T follicular helper cell (primary cell): Measurements from ENCODE around the gene MAPK8IP3.

Source experiments
- DNase-seq: peaks from one replicate; pipeline ENCODE4 v3.0.0-alpha.2; 2020; ENCODE audit warnings: low read depth

Gene MAPK8IP3

GRCh38 chr16:1762196-1762878 lies 56.3 kb downstream of the MAPK8IP3 start:
- DNase-seq, result no peak

- DNase-seq, result no peak
Measured at GRCh38 chr16:1762879-1763520, 57.0 kb downstream of the MAPK8IP3 start.

DNA sequence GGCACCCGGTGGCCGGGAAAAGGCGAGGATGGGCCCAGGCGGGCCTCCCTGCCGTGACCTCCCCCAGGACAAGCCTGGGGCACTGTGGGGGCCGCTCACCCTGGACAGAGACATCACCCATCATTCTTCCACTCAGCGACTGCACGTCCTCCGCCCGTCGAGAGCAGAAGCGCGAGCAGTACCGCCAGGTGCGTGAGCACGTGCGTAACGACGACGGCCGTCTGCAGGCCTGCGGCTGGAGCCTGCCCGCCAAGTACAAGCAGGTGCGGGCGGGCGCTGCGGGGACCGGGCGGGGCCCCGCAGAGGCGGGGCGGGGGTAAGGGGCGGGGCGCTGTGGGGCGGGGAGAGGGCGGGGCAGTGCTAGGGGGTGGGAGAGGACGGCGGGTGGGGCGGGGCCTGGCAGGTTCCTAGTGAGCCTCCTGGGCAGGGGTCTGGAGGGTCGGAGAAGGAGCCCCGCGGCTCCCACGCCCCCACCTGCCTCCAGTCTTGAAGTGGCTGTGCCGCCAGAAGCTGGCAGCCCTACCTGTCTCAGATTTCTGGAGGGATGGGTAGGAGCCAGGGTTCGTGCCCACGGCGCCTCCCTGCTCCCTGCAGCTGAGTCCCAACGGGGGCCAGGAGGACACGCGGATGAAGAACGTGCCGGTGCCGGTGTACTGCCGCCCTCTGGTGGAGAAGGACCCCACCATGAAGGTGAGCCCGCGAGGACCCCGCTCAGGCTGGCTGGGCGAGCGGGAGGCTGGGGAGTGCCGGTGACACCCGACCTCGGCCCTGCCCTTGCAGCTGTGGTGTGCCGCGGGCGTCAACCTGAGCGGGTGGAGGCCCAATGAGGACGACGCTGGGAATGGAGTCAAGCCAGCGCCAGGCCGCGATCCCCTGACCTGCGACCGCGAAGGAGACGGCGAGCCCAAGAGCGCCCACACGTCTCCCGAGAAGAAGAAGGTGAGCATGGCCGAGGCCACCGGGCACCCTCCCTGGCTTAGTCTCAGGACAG lies 57.8 kb downstream of the MAPK8IP3 start:
- DNase-seq, result no peak

DNA sequence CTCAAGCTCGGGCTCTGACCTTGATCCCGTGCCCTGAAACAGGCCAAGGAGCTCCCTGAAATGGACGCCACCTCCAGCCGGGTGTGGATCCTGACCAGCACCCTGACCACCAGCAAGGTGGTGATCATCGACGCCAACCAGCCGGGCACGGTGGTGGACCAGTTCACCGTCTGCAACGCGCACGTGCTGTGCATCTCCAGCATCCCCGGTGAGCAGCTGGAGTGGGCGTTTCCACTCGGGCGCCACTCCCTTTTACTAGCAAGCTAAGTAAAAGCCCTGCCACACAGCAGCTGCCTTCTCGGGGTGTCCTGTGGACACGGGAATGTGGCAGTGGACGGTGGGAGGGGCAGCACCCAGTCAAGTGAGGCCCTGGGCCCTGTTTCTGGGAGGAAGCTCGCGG lies 59.0 kb downstream of the MAPK8IP3 start:
- DNase-seq, result no peak

- DNase-seq, result no peak
Measured at GRCh38 chr16:1765826-1766225, 59.8 kb downstream of the MAPK8IP3 start.

DNA sequence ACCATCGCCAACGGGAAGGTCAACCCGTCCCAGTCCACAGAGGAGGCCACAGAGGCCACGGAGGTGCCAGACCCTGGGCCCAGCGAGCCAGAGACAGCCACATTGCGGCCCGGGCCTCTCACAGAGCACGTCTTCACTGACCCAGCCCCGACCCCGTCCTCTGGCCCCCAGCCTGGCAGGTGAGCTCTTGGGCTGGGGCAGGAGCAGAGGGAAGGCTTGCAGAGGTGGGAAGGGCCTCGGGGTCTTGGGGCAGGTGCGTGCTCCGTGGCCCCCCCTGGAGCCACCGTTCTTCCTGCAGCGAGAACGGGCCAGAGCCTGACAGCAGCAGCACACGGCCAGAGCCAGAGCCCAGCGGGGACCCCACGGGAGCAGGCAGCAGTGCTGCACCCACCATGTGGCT lies 60.2 kb downstream of the MAPK8IP3 start:
- no peak for DNase-seq

GRCh38 chr16:1766701-1767100 lies 60.7 kb downstream of the MAPK8IP3 start:
- DNase-seq, result no peak

DNA sequence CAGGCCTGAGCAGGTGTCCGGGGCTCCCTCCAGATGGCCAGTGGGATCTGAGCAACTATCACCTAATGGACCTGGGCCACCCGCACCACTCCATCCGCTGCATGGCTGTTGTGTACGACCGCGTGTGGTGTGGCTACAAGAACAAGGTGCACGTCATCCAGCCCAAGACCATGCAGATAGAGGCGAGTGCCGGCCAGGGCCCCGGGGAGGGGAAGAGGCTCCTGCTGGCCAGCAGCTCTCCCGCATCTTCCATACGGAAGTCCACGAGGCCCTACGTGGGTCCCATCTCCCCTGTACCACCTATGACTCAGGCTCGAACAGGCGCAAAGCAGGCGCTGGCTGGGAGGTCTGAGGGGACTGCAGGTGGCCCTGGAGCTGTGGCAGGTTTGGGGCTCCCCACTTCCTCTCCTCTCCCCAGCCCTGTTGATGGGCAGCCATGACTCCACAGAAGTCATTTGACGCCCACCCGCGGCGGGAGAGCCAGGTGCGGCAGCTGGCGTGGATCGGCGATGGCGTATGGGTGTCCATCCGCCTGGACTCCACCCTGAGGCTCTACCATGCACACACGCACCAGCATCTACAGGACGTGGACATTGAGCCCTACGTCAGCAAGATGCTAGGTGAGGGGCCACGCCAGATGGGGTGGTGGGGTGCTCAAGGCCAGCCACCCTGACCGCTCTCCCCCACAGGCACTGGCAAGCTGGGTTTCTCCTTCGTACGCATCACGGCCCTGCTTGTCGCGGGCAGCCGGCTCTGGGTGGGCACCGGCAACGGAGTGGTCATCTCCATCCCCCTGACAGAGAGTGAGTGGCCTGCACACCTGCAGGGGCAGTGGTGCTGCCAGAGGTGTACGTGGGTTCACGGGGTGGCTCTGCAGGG lies 61.4 kb downstream of the MAPK8IP3 start:
- no peak for DNase-seq

- no peak for DNase-seq
Measured at GRCh38 chr16:1768061-1768766, 62.2 kb downstream of the MAPK8IP3 start.

DNA sequence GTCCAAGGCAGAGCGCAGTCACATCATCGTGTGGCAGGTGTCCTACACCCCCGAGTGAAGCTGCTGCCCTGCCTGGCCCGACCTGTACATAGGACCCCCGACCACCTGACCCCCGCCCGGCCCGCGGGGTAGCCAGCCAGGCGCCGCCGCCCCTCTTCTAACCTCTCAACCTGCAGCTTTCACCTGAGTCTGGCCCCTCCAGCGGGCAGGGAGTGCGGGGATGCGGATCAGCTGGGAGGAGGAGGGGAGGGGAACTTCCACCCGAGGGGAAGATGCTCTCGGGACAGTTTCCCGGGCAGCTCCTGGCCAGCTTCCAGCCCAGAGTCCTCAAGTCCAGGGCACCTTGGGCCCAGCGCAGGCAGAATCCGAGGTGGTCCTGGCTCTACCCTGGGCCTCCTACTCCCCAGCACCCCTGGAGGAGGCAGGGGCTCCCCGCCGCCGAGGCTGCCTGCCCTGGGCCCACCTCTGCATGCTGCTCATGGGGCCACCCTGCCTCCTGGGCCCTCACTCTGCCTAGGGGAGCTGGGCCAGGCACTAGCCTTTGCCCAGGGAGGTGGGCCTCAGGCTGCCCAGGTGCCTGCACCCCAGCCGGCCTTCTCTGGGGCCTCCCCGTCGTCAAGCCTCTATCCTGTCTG lies 62.9 kb downstream of the MAPK8IP3 start:
- DNase-seq, result no peak

DNA sequence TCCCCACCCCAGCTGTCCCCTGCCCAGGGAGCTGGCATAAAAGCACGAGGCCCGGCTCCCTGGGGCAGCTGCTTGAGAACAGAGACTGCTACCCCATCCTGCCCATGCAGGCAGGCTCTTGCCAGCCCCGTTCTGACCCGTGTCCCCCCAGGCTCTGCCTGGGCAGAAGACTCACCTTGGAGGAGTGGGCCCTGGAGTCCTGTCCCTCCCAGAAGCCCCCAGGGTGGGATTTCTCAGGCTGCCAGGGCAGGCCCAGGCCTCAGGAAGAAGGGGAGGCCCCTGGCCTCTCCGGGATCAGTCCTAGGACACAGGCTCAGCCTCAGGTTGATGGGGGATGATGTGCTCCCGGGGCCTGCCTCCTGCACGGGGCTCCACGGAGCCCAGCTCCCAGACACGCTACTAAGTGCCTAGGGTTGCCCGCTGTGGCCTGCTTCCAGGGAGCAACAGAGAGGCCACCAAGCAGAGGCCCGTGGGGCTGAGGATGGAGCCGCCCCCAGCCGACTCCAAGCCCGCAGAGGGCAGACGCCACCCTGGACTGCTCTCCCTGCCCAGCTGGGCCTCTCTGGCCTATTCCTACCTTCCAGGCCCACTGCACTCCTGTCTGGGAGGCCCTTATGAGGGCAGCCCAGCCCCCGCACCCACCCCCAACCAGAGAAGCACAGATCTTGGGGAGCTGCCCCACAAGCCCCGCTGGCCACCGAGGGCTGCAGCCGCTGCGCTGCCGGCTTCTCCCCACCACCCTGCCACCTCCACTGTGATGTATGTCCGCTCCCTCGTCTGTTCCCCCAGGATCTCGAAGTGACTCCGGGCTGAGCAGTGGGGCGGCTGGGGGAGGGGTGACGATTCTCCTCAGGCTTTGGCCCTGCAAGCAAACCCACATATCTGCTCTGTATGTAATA lies 63.7 kb downstream of the MAPK8IP3 start:
- no peak for DNase-seq

DNA sequence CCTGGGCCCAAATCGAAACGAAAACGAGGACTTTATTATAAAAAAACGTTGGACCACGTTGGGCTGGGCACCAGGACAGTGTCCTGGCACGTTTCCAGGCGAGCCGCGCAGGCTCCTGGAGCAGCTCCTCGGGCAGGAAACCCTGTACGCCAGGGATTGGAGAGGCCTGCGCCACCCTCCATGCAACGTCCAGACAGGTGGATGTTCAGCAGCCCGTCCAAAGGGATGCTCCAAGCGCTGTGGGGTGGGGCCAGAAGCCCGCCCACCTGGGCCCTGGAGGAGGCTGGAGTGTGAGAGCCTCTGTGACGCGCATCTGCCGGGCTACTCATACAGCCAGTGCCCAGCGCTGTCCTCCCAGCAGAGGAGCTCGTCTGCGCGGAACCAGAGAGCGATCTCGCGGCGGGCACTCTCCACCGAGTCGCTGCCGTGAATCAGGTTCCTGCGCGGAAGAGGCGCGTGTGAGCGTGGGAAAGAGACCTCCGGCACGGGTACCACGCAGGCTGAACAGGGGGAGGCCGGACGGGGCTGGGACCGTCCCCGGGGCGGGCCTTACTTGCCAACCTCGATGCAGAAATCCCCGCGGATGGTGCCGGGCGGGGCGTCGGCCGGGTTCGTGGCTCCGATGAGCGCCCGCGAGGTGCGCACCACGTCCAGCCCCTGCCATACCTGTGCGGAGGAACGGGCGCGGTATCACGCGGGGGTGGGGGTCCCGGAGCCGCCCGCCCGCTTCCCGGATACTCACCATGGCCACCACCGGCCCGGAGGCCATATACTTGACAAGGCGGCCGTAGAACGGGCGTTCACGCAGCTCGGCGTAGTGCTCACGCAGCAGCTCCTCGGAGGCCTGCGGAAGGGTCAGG lies 64.6 kb downstream of the MAPK8IP3 start:
- DNase-seq, result peak; percentile 19

DNA sequence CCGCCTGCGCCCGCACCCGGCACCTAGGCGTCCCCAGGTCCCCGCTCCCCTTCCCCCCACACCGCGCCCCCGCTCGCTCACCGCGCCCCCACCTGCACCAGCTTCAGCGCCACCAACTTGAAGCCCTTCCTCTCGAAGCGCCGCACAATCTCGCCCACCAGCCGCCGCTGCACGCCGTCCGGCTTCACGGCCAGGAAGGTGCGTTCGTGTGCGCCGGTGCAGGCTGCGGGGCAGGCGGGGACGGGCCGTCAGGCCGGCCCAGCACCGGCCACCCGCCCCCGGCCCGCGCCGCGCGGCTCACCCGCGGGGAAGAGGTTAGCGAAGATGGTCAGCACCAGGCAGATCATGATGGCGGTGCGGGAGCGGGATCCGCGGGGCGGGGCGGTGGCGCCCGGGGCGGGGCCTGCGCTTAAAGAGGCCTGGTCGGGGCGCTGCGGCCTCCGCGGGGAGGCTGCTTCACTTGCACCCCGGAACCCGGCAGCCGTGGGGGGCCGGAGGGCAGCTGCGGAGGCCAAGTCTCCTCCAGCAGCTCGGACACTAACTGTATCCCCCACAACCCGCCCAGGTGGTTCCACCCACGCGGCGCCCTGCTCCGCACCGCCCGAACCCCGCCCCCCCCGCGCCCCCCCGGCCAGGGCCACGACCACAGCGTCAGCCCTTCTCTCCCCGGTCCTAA lies 65.3 kb downstream of the MAPK8IP3 start, which contains the start of gene NME3:
Gene NME3, minus strand, starts transcription at position 356 of the 676 bp plus-strand sequence. Its CDS starts 9 bp downstream, at position 347.
- DNase-seq, result peak; percentile 42

- DNase-seq, result no peak
Measured at GRCh38 chr16:1771864-1772361, 65.9 kb downstream of the MAPK8IP3 start.

DNA sequence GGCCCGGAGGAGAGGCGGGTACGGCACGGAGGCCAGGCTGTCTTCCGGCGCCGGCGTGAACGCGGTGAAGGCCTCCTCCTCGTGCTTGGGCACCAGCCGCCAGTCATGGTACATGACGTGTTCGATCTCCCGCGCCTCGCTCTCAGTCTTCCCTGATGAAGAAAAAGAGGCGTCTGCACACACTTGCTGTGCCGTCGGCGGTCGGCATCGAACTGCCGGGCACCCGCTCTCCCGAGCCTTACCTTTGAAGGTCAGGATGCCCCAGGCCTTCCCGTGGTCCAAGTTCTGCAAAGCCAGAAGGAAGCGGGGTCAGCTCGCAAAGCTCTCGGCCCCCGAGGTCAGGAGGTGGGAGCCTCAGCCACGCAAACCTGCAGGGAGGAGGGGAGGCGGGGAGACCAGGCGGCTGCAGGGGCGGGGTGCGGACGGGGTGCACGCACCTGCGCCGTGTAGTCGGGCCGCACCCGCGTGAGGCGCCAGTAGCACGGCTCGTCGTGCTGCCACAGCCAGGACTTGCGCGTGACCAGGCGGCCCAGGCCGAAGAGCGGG lies 66.4 kb downstream of the MAPK8IP3 start, which contains the start of gene EME2:
Gene EME2, plus strand, starts transcription at position 449 of the 546 bp plus-strand sequence. CDS start 418 bp downstream, outside the sequence.
- DNase-seq, result peak; percentile 41

GRCh38 chr16:1772908-1773702 lies 67.1 kb downstream of the MAPK8IP3 start, which contains the start of gene MRPS34:
Gene MRPS34 (minus strand): TSS chr16:1773134. CDS start chr16:1773119, 15 bp downstream.
- DNase-seq, result peak; percentile 60
